ENCODE data around the gene FNDC3B.

FNDC3B gene

GRCh38 chr3:172351895-172352466 lies 312.6 kb downstream of the FNDC3B start:
- ChIA-PET CTCF (no interaction called here), POLR2A (no interaction called here)
- H3K4me3 ChIP-seq (ENCODE audit: low read depth, low read length), result no peak overlapping the region
- TF ChIP-seq ZNF658 (tag by site-specific recombination; IDR thresholded peaks at IDR 0.05), result no peak
- TF ChIP-seq ZNF654 (tag by site-specific recombination; IDR thresholded peaks at IDR 0.05; ENCODE audit: low read depth), result no peak
- no peak for TF ChIP-seq ZNF398 (tag by site-specific recombination; IDR thresholded peaks at IDR 0.05)
- no peak for TF ChIP-seq ZFP41 (tag by site-specific recombination; IDR thresholded peaks at IDR 0.05; ENCODE audit: borderline replicate concordance)
- no peak for TF ChIP-seq PATZ1 (tag by site-specific recombination; IDR thresholded peaks at IDR 0.05)
- no peak for TF ChIP-seq ZNF626 (tag by site-specific recombination; IDR thresholded peaks at IDR 0.05)
- TF ChIP-seq ZNF324 (tag by site-specific recombination; IDR thresholded peaks at IDR 0.05), result no peak
- TF ChIP-seq KLF10 (tag by site-specific recombination; IDR thresholded peaks at IDR 0.05), result no peak
- TF ChIP-seq ZNF175 (tag by site-specific recombination; IDR thresholded peaks at IDR 0.05), result no peak
- TF ChIP-seq ZNF266 (tag by site-specific recombination; IDR thresholded peaks at IDR 0.05; ENCODE audit: low read depth), result no peak
- no peak for TF ChIP-seq ZXDB (tag by site-specific recombination; IDR thresholded peaks at IDR 0.05)
- no peak for TF ChIP-seq OSR2 (tag by site-specific recombination; IDR thresholded peaks at IDR 0.05)
- no peak for TF ChIP-seq ZNF449 (tag by site-specific recombination; IDR thresholded peaks at IDR 0.05)
- no peak overlapping the region for H3K27ac ChIP-seq (ENCODE audit: extremely low read depth, low read depth, low read length)
- H3K36me3 ChIP-seq (ENCODE audit: control insufficient read depth in 2 of 2, insufficient read depth in 1 of 2, low read length in 2 of 2), result peaks cover 0 to 37% of the 10 kb centered on the region in 2 experiments; a peak in 1 of 3 replicates
- H3K4me1 ChIP-seq (ENCODE audit: control insufficient read depth, insufficient read depth, low read length), result no peaks in the 10 kb centered on the region
- no peaks in the 10 kb centered on the region for H3K9me3 ChIP-seq (ENCODE audit: control insufficient read depth, insufficient read depth, low read depth, low read length)

- H3K9me3 ChIP-seq (ENCODE audit: control insufficient read depth, insufficient read depth, low read depth, low read length), result no peaks in the 10 kb centered on the region
- no peaks in the 10 kb centered on the region for H3K4me1 ChIP-seq (ENCODE audit: control insufficient read depth, insufficient read depth, low read length)
- no peak for TF ChIP-seq ZNF37A (tag by site-specific recombination; IDR thresholded peaks at IDR 0.05)
- no peak for TF ChIP-seq ZNF677 (tag by site-specific recombination; IDR thresholded peaks at IDR 0.05)
- no peak for TF ChIP-seq SP3 (tag by site-specific recombination; IDR thresholded peaks at IDR 0.05)
- TF ChIP-seq ZNF112 (tag by site-specific recombination; IDR thresholded peaks at IDR 0.05), result no peak
- H3K27ac ChIP-seq (ENCODE audit: extremely low read depth, low read depth, low read length), result no peak overlapping the region
- ChIA-PET CTCF (interaction anchor here (0.6 to 0.9 kb wide), 2 partner anchors 18 to 314 kb away, joined by 3 read pairs; no protein-coding TSS in a partner anchor), POLR2A (no interaction called here)
- H3K36me3 ChIP-seq (ENCODE audit: control insufficient read depth in 2 of 2, insufficient read depth in 1 of 2, low read length in 2 of 2), result peaks cover 0 to 32% of the 10 kb centered on the region in 2 experiments; a peak in 1 of 3 replicates
- H3K4me3 ChIP-seq (ENCODE audit: low read depth, low read length), result no peak overlapping the region
Observed at GRCh38 chr3:172352786-172353185, 313.4 kb downstream of the FNDC3B start.
